Sigmoid colon (tissue), 7 donors: Measurements from ENCODE around the gene MKRN1. TPM values are rescaled to one million over a fixed set of nuclear protein-coding genes. Genes with fewer than 3 reads are reported as not detected.

Experiments
- DNase-seq: peaks from one replicate; pipeline ENCODE4 v3.0.0-alpha.2; 2019
- H3K27ac ChIP-seq, 4 donors: fragments of 200-600 bp; sonication (generic); one replicate each; pipeline ENCODE4 v1.5.1; 2016 to 2019; ENCODE audit warnings: mild to moderate bottlenecking in 1 of 4
- H3K27me3 ChIP-seq, 3 donors: fragments of 200-600 bp; sonication (generic); one replicate each; pipeline ENCODE4 v1.5.1; 2019; ENCODE audit warnings: mild to moderate bottlenecking in 1 of 3
- H3K36me3 ChIP-seq, 4 donors: fragments of 200-600 bp; sonication (generic); one replicate each; pipeline ENCODE4 v1.5.1; 2016 to 2019
- H3K4me1 ChIP-seq, 4 donors: fragments of 200-600 bp; sonication (generic); one replicate each; pipeline ENCODE4 v1.5.1; 2017 to 2019
- H3K4me3 ChIP-seq, 4 donors: fragments of 200-600 bp; sonication (generic); one replicate each; pipeline ENCODE4 v1.5.1; 2017 to 2019; ENCODE audit warnings: mild to moderate bottlenecking in 2 of 4, moderate library complexity in 1 of 4
- H3K9me3 ChIP-seq, 4 donors: fragments of 200-600 bp in 3 of 4; sonication (generic) in 3 of 4; one replicate each; pipeline versions ENCODE4 v1.5.1 to v1.6.1; 2013 to 2019
- EP300 ChIP-seq, 4 donors: sonication (generic); formaldehyde crosslinking; IDR thresholded peaks; one replicate each; pipeline ENCODE4 v1.6.1; 2017; ENCODE audit warnings: antibody characterized with exemption in 4 of 4
- POLR2A ChIP-seq, 2 donors: fragments of 450-650 bp; IDR thresholded peaks; one replicate each; pipeline ENCODE4 v1.6.1; 2016; ENCODE audit warnings: antibody characterized with exemption in 2 of 2, mild to moderate bottlenecking in 2 of 2, moderate library complexity in 2 of 2
- POLR2AphosphoS5 ChIP-seq, 4 donors: sonication (generic); formaldehyde crosslinking; IDR thresholded peaks; one replicate each; pipeline ENCODE4 v1.6.1; 2017; ENCODE audit warnings: antibody characterized with exemption in 4 of 4
- WGBS, 2 donors: extraction: QIAGEN DNeasy Blood & Tissue Kit; methylation state at CpG; one replicate each; pipeline ENCODE4 v1.1.7; 2013; 5-methylcytosine and 5-hydroxymethylcytosine counted together
- intact Hi-C: fragments of 100-400 bp; cut with DNase I; formaldehyde crosslinking; loops from one replicate; pipeline ENCODE4 v1.15.1; 2023
- polyA plus RNA-seq, 3 donors: library from polyadenylated mRNA; stranded (reverse); fragments of 200-250 nt; gene quantifications; one replicate each; pipeline ENCODE4 v1.2.3, GENCODE V29; 2013
- total RNA-seq, 4 donors: library from RNA; depleted of rRNA; stranded (reverse); fragments of >200 nt; gene quantifications; one replicate each; pipeline ENCODE4 v1.1.0, GENCODE V29; 2016
- TF ChIP-seq, protein P1 (sequence below), 4 experiments: fragments of 450-650 bp in 3 of 4; fragments of 200-600 bp in 1 of 4; IDR thresholded peaks; one replicate each; pipeline ENCODE4 v1.5.1; 2016 to 2019; ENCODE audit warnings: antibody characterized with exemption in 4 of 4, mild to moderate bottlenecking in 3 of 4, moderate library complexity in 2 of 4
- donor health status: healthy with polysubstance abuse.
- donor health status: Bipolar disorder and iron deficiency.
- donor health status: healthy.

MKRN1 gene
- total and polyA plus RNA-seq, 7 donors, result 63.5 to 118 (median 73.7) TPM

DNA sequence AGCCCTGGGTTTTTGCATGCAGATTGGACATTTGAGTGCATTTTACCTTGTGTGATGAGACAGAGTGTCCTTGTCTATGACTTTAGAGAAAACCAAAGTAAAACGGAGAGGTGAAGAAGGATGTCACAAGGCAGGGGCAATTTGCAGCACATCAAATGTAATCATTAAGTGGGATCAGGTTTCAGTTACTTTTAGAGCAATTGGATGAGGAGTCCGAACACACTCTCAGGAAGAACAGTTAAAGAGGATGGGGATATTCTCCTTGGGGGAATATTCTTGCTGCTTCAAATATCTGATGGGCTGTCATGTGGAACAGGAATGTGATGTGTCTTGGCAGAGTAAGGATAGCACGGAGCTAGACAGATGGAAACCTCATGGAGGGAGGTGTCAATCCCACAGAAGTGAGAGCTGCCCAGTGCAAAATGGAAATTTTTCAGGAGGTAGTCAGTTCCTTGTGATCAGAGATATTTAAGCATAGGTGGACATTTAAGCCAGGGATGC, 74.7 kb downstream of the MKRN1 start:
- Histone ChIP-seq H3K36me3 (no peaks in the 10 kb centered on the region), H3K27ac (no peak overlapping the region), H3K27me3 (peaks cover 0 to 27% (median 5%) of the 10 kb centered on the region in 3 donors), H3K9me3 (no peaks in the 10 kb centered on the region), H3K4me3 (no peak overlapping the region), H3K4me1 (peaks cover 0 to 6% (median 0%) of the 10 kb centered on the region in 4 donors)
- no peak for DNase-seq
- intact Hi-C loops, result no loop called here
- 29 to 57% methylated on average over 3 of the region's 3 CpGs for WGBS, 2 donors
- TF ChIP-seq POLR2A (IDR thresholded peaks at IDR 0.05) (no peak), EP300 (IDR thresholded peaks at IDR 0.05) (no peak), POLR2AphosphoS5 (IDR thresholded peaks at IDR 0.05) (no peak)
- TF ChIP-seq, protein P1, sequence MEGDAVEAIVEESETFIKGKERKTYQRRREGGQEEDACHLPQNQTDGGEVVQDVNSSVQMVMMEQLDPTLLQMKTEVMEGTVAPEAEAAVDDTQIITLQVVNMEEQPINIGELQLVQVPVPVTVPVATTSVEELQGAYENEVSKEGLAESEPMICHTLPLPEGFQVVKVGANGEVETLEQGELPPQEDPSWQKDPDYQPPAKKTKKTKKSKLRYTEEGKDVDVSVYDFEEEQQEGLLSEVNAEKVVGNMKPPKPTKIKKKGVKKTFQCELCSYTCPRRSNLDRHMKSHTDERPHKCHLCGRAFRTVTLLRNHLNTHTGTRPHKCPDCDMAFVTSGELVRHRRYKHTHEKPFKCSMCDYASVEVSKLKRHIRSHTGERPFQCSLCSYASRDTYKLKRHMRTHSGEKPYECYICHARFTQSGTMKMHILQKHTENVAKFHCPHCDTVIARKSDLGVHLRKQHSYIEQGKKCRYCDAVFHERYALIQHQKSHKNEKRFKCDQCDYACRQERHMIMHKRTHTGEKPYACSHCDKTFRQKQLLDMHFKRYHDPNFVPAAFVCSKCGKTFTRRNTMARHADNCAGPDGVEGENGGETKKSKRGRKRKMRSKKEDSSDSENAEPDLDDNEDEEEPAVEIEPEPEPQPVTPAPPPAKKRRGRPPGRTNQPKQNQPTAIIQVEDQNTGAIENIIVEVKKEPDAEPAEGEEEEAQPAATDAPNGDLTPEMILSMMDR (IDR thresholded peaks at IDR 0.05), result no peak

DNA sequence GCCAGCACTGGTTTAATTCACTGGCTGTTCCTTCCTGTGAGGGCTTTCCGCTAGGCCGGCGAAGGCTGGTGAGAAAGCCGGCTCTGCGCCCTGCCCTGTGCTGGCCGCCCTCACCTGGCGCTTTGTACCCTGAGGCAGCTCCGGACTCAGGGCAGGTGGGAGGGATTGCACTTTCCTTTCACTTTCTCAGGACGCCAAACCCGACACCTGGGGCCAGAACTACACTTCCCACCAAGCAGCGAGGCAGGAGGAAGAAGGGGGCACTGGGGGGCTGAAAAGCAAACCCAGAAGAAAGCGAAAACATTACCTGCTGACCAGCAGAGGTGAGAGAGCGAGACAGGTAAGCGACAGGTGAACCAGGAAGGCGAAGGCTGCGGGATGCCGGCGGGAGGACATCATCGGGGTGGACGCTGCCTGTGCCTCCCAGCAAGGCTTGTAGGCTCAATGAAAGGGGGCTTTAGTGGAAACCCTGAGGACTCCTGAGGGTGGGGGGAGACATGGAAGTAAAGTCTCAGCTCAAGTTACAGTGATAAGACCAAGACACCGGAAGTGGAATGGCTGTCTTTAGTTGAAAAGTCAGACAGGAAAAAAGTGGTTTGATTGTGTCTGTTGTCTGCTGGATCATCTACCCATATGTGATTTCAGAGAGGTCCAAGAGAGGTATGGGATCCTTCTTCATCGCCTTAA, 75.3 kb downstream of the MKRN1 start, which contains the start of gene RAB19:
RAB19 (plus strand) TSS at position 181 of the 687 bp plus-strand sequence. CDS start 3,589 bp downstream, outside the sequence.
- Histone ChIP-seq H3K27ac (no peak within 1 kb of the TSS), H3K27me3 (peaks cover 0 to 31% (median 5%) of the 10 kb centered on the region in 3 donors), H3K36me3 (no peaks in the 10 kb centered on the region), H3K4me3 (peak within 1 kb of the TSS in 3 of 4 donors; percentile 13 to 24 (median 19)), H3K9me3 (no peaks in the 10 kb centered on the region), H3K4me1 (peaks cover 0 to 6% (median 0%) of the 10 kb centered on the region in 4 donors)
- 3 to 8% methylated on average over 22 of the region's 22 CpGs for WGBS, 2 donors
- TF ChIP-seq, protein P1 (IDR thresholded peaks at IDR 0.05), result no peak
- no peak for TF ChIP-seq EP300 (IDR thresholded peaks at IDR 0.05)
- TF ChIP-seq POLR2A (IDR thresholded peaks at IDR 0.05), result no peak
- no peak for TF ChIP-seq POLR2AphosphoS5 (IDR thresholded peaks at IDR 0.05)
- DNase-seq, result no peak
- intact Hi-C loops, result no loop called here

Other genes starting within 250 kb of the MKRN1 start
- 100 to 1,000 TPM in 1 of 4 donors, 10 to 100 TPM in 3; 54.6 to 109 (median 67.0) TPM for gene SLC37A3, start 81.0 kb downstream of the MKRN1 start, total RNA-seq
- gene SLC37A3, start 81.0 kb downstream of the MKRN1 start, polyA plus RNA-seq, result 10 to 100 TPM; 12.3 to 23.0 (median 13.8) TPM
- gene RAB19, start 75.4 kb downstream of the MKRN1 start, total RNA-seq, result not detected
- 1 to 10 TPM; 1.8 to 8.2 (median 3.0) TPM for gene RAB19, start 75.4 kb downstream of the MKRN1 start, polyA plus RNA-seq
- gene DENND2A, start 161.3 kb upstream of the MKRN1 start, total RNA-seq, result 10 to 100 TPM in 3 of 4 donors, 1 to 10 TPM in 1; 7.6 to 38.8 (median 13.6) TPM
- 10 to 100 TPM in 1 of 3 donors, 1 to 10 TPM in 2; 6.2 to 22.2 (median 7.2) TPM for gene DENND2A, start 161.3 kb upstream of the MKRN1 start, polyA plus RNA-seq
- gene ADCK2, start 193.4 kb upstream of the MKRN1 start, total RNA-seq, result 10 to 100 TPM; 20.1 to 22.1 (median 20.8) TPM
- 10 to 100 TPM; 14.8 to 24.0 (median 15.6) TPM for gene ADCK2, start 193.4 kb upstream of the MKRN1 start, polyA plus RNA-seq
- 100 to 1,000 TPM; 170 to 377 (median 267) TPM for gene NDUFB2, start 217.2 kb upstream of the MKRN1 start, total RNA-seq
- gene NDUFB2, start 217.2 kb upstream of the MKRN1 start, polyA plus RNA-seq, result 100 to 1,000 TPM; 397 to 979 (median 712) TPM